HS-5 (cell line): ENCODE results near the gene LNX2.

ENCODE experiments used
- DNase-seq: peaks from one replicate; pipeline ENCODE4 v3.0.0-alpha.2; 2012; ENCODE audit warnings: low read depth

LNX2 gene

DNA sequence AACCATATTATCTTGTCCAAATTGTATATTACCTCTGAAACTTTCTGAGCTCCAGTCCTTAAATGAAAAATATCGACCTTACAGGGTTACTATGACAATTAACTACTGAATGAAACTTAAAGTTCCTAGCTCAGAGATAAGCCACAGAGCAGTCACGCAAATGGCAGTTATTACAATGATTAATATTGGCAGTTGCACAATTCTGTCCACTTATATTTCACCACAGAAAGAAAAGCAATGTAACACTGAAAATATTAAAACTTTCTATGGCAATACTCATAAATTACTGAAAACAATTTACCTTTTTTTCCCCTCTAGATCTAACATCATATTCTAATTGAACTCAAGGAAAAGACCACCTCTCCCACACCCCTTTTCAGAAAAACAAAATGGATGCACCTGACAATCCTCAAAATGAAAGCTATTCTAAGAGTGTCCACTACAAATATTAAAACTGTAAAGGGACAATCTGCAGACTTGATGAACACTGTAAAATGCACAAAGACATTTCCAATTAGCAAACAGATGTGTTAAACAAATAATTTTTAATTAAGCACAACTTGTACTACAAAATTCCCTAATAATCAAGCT is 14.6 kb downstream of the LNX2 start:
- DNase-seq: no peak

DNA sequence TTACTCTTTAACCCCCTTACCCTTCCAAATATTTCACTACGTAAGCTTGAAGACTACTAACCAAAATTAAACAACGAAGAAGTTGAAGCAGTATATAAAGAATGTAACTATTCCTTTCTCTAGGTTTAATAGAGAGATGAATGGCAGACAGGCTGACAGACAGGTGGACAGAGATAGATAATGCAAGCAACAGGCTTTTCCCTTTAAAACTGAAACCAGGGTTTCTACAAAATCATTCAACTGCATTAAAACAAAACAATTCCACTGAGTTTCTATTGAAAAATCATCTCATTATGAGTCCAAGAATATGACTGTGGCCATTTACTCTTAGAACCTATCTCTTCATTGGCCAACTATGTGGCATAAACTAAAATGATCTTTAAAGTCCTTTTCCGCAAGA is 15.2 kb downstream of the LNX2 start:
- no peak for DNase-seq

DNA sequence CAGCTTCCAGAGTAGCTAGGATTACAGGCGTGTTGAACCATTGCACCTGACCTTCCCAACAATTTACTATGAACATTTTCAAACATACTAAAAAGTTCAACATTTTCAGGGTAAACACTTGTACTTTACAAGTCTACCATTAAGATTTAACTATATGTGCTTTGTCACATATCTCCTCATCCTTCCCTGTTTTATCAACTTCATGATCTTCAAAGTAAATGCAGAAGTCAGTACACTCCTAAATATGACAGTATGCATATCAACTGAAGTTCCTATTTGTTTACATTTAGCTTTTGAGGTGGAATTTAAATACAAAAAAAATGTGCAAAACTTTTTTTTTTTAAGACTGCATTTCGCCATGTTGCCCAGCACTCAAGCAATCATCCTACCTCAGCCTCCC is 18.5 kb downstream of the LNX2 start:
- DNase-seq: no peak

DNA sequence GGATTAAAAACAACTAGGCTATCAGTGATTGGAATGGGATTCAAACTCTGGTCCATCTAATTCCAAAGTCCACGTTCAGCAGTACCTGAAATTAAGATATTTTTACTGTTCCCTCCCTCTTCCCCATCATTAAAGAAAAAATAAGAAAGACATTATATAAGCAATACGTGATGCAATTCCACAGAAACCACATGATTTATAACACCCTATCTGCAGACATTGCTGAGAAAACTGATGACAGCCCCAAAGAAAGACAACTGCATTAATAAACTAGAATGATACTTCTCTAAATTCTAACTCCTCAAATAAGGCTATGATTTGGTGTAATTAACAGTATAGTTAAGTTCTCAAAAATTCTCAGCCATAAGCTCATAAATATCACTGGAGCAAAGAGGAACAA is 19.1 kb downstream of the LNX2 start:
- no peak for DNase-seq

DNA sequence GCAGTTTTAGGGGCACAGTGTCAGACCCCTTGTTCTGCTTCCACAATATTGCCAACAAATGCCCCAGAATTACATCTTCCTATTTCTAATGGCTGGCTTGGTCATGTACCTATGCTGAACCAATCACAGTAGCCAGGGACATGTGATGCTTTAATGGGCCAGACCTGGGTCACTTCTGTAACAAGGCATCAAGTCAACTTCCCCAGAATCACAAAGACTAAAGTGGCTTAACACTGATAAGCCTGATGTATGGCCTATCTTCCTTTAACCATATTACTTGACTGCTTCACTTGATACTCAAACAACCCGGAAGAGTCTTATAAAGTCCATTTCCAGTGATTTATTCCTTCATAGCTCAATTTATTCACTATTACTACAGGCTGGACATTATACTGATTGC is 19.6 kb downstream of the LNX2 start:
- DNase-seq: no peak

DNA sequence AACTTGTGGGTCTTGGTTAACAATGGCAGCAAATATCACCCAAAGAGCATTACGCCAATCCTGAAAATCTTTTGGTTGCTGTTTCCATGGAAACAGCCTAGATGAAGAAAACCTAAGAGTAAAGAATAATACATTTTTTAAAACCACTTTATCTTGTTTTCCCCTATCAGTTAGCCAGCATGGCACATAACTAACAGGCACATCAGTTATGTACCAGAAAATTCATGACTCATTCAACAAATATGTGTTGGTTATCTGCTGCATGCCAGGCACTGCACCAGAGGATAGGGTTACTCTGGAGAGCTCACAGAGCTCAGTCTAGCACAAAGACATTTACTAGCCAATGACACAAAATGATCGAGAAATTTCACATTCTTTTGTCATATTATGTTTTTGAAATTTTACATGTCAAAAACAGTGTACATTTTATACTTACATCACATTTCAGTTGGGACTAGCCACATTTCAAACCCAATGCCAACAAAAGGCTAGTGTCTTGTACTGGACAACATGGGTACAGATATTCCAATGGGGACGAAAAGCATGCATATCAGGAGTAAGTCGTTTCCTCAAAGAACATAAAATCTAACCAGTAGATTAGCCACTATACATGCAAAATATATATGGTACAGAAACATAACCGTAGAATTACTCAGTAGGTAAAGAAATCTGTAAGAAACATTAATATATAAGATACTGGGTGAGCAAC is 20.3 kb downstream of the LNX2 start:
- DNase-seq: no peak

DNA sequence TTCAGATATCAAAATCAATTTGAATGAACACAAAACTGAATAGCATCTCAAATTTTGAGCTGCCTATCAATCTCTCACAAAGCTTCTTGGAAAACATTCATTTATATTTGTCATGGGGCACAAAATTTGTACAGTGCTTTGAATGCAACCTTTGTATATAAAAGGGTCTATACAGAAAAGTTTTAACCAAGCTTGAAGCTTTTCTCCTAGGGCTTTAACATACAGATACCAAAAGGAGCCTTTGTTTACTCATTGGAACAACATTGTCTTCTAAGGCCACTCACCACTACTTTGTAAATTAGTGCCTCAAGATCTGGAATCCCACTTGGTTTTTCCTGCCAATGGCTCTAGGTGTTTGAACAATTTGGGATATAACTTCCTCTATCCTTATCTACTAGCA is 21.2 kb downstream of the LNX2 start:
- DNase-seq: no peak

DNA sequence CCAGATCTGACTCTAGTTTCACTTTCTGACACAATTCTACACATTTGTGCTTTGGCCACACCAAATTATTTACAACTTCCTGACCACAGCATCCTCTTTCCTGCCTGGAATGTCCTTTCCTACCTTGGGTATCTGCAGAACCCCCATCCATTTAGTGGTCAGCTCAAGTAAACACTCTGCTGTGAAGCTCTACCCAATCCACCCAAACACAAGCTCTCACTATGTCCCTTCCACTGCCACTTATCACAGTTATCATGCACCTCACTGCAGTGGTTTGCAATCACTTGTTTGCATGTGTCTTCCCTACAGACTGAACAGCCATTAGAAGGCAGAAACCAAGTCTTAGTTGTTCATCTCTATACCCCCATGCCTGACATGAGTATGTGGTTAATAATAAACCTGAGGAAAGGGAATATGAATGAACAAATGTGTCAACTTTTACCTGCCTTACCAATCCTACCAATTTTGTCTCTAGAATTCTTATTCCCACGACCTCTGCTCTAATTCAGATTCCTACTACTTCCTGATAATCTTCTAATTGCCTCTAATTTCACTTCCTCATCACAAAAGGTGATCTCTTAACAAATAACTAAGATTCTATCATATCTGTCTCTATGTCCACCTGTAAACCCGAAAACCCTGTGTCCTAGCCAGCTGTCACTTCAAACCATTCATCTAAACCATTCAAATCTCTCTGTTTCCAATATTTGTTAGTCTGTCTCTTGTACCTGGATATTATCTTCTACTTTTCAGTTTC is 25.1 kb downstream of the LNX2 start:
- DNase-seq: no peak

DNA sequence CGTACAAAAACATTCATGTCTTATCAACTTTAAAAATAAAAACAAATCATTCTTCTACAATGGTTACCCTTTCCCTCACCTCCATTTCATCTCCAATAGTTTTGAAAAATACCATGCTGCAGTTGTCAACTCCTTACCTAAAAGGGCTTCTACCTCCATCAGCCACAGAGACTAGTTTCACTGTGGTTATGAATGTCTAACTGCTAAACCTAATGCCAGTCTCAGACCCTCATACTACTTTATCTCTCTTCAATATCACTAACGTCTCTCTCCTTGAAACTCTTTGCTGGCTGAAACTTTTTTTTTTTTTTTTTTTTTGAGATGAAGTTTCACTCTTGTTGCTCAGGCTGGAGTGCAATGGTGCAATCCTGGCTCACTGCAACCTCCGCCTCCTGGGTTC is 27.1 kb downstream of the LNX2 start:
- DNase-seq: no peak

DNA sequence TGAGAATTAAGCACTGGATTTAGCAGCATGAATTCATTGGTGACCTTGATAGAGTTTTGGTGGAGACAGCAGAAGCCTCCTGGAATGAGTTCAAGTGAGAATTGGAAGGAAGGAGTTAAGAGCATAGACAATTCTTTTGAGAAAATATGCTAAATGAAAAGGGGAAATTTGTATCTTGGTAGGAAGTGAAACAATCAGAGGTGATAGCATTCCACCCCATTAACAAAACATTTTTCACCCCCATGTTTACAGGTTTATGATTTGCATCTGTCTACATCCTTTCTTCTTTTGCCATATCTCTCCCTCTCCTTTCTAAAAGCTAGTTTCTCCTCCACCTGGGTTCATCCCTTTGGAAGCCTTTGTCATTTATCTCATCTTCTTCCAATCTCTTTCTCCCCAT is 27.5 kb downstream of the LNX2 start:
- no peak for DNase-seq

DNA sequence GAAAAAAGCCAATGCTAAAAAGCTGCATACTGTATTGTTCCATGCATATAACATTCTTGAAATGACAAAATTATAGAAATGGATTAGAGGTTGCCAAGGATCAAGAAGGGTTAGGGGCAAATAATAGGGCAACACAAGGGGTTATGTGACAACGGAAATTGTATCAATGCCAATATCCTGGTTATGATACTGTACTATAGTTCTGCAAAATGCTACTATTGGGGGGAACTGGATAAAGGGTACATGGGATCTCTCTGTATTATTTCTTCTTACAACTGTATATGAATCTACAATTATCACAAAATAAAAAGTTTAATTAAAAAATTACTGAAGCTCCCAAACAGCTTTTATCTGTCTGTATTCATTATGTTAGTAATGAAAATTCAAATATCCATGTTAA is 31.9 kb downstream of the LNX2 start:
- DNase-seq: no peak

DNA sequence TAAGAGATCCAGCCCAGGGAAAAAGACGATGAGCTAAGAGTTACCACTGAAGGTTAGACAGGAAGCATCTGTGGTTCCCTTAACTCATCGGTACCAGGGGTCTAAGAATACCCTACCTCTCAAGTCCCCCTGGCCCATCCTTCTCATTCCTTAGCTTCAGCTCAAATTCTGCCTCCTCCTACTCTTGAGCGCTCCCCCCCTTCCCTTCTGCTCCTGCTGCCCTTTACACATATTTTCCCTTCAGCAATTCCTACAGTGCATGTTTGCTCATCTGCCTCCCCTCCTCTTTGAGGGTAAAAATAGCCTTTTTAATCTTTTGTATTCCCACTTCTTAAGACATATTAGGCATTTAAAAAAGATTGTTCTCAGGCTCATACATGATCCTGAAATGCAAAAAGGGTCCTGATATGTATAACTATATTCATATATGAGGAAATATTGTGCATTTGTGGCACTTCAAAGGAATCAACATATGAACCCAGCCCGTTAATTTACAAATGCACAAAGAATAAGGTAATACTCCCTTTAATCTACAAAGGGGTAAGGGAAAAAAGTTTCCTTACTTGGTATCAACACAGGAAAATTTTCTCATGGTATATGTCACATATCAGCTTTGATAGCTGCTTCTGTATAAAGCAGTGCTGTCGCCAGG is 33.1 kb downstream of the LNX2 start:
- no peak for DNase-seq

DNA sequence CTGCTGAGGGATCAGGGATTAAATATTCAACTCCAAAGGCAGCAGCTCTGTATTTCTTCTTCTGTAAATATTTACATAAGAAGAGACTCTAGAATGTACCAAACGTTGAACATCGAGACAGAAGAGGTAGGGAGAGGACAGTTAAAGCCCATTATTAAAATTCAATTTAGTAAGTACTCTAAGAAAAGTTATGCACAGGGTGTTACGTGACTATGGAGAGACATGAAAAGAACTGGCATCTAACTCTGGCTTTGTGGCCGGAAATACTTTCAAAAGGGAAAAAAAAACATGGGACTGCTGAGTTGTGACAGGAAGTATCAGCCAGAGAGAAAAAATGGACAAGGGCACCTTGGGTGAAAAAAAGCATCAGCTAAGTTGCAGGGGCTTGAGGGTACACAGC is 36.7 kb downstream of the LNX2 start:
- DNase-seq: no peak

DNA sequence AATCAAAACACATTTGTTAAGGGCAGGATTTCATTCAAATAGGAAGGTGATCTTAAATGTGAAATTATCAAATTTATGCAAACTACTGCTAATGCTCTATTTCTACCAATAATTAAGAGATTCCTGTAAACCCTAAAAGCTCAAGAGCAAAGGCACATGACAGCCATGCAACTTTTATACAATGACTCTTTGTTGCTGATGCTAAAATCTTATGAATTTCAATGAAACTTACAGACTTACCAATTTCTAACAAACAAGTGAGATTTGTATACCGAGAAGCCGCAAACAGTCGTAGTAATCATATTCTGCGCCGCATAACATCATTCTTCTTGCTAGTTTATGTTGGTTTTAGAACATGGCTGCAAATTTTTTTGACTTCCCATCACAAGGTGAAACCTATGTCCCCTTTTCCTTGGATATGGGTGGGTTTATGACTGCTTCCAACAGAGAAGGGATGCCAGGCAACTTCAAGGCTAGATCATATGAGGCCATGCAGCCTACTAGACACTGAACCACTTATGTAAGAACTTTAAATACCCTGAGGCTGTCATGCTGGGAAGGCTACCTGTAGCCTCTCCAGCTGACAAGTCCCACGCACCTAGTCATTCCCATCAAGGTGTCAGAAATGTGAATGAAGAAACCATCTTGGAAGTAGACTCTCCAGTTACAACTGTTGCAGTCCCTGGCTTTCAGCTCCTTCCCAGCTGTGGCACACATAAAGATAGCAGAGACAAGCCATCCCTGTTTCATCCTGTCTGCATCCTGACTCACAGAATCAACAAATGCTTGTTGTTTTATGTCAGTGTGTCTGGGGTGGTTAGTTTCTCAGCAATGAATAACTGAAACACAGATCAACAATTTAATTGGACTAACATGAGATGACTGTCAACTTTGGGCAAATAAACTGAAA is 42.0 kb downstream of the LNX2 start:
- DNase-seq: no peak

DNA sequence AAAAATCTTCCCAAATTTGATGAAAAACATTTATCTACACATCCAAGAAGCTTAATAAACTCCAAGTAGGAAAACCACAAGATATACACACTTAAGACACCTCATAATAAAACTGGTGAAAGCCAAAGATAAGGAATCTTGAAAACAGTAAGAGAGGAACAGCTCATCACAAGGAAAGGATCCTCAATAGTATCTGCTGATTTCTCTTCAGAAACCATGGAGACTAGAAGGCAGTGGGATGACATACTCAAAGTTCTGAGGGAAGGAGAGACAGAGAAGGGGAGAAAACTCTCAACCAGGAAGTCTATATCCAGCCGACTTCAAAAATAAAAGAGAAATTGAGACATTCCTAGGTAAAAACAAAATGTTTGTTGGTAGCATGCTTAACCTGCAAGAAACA is 45.7 kb downstream of the LNX2 start:
- no peak for DNase-seq

DNA sequence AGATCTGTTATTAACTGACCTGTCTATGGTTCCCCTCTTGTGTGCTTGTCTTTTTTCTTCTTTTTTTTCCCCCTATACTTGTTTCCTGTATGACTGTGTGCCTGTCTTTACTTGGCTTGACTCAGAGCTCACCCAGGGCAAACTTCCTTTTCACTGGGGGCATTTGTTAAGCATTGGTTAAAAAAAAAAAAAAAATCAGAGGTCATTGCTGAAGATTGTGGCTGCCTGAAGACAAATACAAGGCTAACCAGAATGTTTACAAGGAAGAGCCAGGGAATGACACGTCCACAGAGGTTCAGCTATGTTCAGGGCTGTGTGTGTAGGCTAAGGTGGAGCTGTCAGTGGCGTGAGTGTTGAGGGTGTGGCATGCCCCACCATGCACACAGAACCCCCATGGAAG is 47.1 kb downstream of the LNX2 start:
- DNase-seq: no peak

DNA sequence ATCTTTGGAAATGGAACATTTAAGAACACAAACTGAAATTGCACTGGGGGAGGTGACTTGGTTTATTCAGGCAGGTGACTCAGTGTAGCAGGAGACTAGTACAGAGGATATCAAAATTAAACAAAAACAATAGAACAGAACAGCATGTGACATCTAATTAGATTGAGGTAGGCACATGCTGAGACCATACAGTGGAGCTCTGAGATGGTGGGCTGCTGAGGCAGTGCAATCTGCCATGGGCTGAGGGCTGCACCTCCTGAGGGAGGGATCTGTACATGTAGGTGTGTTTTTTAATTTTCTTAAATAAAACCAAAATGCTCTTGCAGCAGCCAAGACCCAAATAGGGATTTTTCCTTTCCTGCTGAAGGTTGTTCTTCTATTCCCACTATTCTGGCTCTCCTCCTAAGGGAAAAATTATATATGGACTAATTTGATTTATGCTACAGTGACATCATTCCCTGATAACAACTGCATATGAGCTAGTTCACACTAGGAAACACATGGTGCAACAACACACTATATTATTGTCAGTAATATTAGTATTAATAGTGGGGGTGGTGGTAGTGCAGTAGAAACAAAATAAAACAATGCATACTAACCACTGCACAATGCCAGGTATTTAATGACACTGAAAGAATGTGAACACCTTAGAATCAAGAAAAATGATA is 48.0 kb downstream of the LNX2 start:
- no peak for DNase-seq

DNA sequence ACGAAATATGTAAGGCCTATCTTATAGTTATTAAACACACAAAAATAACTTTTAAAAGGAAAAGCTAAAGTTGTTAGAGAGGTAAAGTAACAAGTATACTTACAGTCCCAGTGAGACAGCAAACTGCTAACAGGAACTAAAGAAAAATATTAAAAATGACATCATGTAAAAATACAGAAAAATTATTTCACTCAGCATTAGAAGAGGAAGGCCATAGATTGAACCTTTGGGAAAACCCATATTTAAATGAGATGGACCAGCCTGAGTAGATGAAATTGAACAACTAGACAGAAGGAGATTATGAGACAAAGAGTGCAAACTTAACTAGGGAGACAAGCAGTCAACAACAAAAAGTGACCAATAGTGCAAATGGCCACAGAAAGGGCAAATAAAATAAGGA is 49.4 kb downstream of the LNX2 start:
- no peak for DNase-seq

DNA sequence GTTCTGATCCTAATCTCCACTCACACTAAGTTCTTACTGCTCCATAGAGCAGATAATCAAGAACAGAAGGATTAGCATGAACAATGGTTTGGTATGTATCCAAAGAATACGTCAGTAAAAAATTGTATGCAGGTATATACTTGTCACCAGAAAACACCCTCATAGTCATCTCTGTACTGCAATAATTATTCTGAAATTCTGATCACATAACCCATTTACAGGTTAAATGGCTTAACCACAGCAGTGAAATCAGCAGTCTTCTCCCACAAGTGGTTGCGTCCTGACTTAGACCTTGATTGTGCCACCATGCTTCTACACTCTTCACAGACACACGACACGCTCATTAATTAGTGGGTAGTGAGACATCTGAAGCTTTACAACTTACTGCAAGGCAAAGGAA is 50.9 kb downstream of the LNX2 start:
- DNase-seq: no peak

DNA sequence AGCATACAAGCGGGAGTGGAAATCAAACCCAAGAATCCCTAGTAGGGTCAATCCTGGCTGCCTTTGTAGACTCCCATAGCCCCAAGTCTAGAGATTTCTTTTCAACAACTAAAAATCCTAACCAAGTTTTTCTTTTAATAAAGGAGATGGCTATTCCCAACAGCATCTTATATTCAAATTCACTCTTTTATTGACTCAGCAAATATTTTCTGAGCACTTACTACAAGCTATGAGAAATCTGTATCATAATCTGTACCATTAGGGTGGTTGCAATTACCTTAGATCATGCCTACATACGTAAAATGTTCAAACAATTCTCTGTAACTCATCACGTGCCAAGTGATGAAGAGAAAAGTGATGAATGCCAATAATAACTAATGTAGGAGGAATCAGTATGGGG is 54.5 kb downstream of the LNX2 start:
- DNase-seq: no peak

DNA sequence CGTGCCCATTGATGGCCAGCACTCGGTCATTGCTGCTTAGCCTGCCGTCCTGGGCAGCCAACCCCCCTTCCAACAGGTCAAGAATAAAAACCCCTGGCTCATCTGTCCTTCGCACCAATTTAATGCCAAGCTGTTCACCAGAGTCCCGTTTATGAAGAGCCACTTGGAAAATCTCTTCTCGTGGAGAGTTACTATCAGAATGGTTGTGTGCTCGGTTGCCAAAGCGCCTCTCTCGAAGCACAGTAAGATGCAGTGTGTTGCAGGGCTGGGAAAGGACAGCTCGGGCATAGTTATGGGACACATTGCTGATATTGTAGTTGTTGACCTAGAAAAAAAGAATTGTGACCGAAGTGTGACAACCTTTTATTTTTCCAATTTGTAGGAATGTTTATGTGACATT is 57.9 kb downstream of the LNX2 start:
- no peak for DNase-seq
